ENCODE results near the gene RPL18A.
A peak's percentile ranks its signal among the peaks of the same experiment; 100 is the strongest.

Gene RPL18A

GRCh38 chr19:17888260-17888659 lies 28.6 kb downstream of the RPL18A start:
- DNase-seq (ENCODE audit: extremely low read depth, low read depth): no peak
- H3K4me3 ChIP-seq (replicated peaks; ENCODE audit: low read depth, low read length): no peak overlapping the region
- TF ChIP-seq CTCF (IDR thresholded peaks at IDR 0.05; ENCODE audit: low read depth, low read length, missing control alignments): no peak

GRCh38 chr19:17889609-17890214 lies 30.0 kb downstream of the RPL18A start:
- H3K4me3 ChIP-seq (replicated peaks; ENCODE audit: low read depth, low read length): no peak overlapping the region
- DNase-seq (ENCODE audit: extremely low read depth, low read depth): no peak
- TF ChIP-seq CTCF (IDR thresholded peaks at IDR 0.05; ENCODE audit: low read depth, low read length, missing control alignments): no peak

- H3K4me3 ChIP-seq (replicated peaks; ENCODE audit: low read depth, low read length): no peak overlapping the region
- no peak for DNase-seq (ENCODE audit: extremely low read depth, low read depth)
- no peak for TF ChIP-seq CTCF (IDR thresholded peaks at IDR 0.05; ENCODE audit: low read depth, low read length, missing control alignments)
Measured at GRCh38 chr19:17893766-17894165, 34.1 kb downstream of the RPL18A start.

GRCh38 chr19:17902701-17903100 lies 43.0 kb downstream of the RPL18A start:
- no peak overlapping the region for H3K4me3 ChIP-seq (replicated peaks; ENCODE audit: low read depth, low read length)
- peak; percentile 77 for DNase-seq (ENCODE audit: extremely low read depth, low read depth)
- TF ChIP-seq CTCF (IDR thresholded peaks at IDR 0.05; ENCODE audit: low read depth, low read length, missing control alignments): no peak

- no peak for DNase-seq (ENCODE audit: extremely low read depth, low read depth)
- TF ChIP-seq CTCF (IDR thresholded peaks at IDR 0.05; ENCODE audit: low read depth, low read length, missing control alignments): no peak
- no peak overlapping the region for H3K4me3 ChIP-seq (replicated peaks; ENCODE audit: low read depth, low read length)
Measured at GRCh38 chr19:17908244-17908643, 48.5 kb downstream of the RPL18A start.

GRCh38 chr19:17909003-17909732 lies 49.5 kb downstream of the RPL18A start:
- DNase-seq (ENCODE audit: extremely low read depth, low read depth): no peak
- H3K4me3 ChIP-seq (replicated peaks; ENCODE audit: low read depth, low read length): no peak overlapping the region
- TF ChIP-seq CTCF (IDR thresholded peaks at IDR 0.05; ENCODE audit: low read depth, low read length, missing control alignments): no peak

All from HFF-Myc (cell line).